Measurements from ENCODE around the gene MAML3.

DNA sequence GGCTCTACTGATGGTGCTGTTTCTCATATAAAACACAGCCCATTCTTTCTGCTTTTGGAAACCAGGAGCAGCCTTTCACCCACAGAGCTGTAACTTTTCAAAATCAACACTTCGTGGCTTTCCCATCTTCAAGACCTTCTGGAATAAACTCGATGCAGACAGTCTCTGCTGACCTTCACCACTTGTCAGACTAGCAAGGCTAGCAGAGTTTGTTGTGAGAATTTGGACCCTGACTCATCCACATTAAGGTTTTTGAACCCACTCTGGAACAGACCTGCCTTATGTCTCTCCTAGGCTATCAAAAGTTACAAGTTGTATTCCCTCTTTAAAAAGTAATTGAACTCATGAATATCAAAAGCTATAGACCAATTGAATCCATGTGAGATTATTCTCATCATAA, 88.6 kb downstream of the MAML3 start:
- TF ChIP-seq, protein P1, sequence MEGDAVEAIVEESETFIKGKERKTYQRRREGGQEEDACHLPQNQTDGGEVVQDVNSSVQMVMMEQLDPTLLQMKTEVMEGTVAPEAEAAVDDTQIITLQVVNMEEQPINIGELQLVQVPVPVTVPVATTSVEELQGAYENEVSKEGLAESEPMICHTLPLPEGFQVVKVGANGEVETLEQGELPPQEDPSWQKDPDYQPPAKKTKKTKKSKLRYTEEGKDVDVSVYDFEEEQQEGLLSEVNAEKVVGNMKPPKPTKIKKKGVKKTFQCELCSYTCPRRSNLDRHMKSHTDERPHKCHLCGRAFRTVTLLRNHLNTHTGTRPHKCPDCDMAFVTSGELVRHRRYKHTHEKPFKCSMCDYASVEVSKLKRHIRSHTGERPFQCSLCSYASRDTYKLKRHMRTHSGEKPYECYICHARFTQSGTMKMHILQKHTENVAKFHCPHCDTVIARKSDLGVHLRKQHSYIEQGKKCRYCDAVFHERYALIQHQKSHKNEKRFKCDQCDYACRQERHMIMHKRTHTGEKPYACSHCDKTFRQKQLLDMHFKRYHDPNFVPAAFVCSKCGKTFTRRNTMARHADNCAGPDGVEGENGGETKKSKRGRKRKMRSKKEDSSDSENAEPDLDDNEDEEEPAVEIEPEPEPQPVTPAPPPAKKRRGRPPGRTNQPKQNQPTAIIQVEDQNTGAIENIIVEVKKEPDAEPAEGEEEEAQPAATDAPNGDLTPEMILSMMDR (IDR thresholded peaks at IDR 0.05): no peak
- TF ChIP-seq EP300 (IDR thresholded peaks at IDR 0.05): no peak

Data from suprapubic skin (tissue), 3 donors.